HCT116 (cell line): ENCODE measurements around the gene TTC32. TPM values are rescaled to one million over a fixed set of nuclear protein-coding genes. Genes with fewer than 3 reads are reported as not detected.

ENCODE experiments used
- ATAC-seq: fragments of 200-7000 bp; cut with Tn5 transposase; 2 replicates; pipeline ENCODE4 v1.9.1; 2020; ENCODE audit warnings: mild to moderate bottlenecking, moderate library complexity
- BruUV-seq: library from RNA; stranded (reverse); fragments of 400-500 nt; replicated peaks from 2 replicates; lab custom pipeline; 2021; lab: Mats Ljungman, UMichigan
- CTCF ChIA-PET: fragments of 300-600 bp; sonication (Branson Sonifier 250); formaldehyde crosslinking; loops from one replicate; lab custom pipeline; 2021; ENCODE audit warnings: antibody characterized with exemption; lab: Charles Lee
- POLR2A ChIA-PET: fragments of 300-600, 350-600 bp; sonication (Branson Sonifier 250); formaldehyde crosslinking; loops from one replicate; lab custom pipeline; 2021; ENCODE audit warnings: antibody characterized with exemption; lab: Charles Lee
- RAD21 ChIA-PET, 2 experiments: fragments of 300-600 bp; sonication (Branson Sonifier 250); formaldehyde crosslinking; loops; one replicate each; lab custom pipeline; 2023; ENCODE audit warnings: low total read pairs in 2 of 2; ENCODE audit not compliant: uncharacterized antibody in 2 of 2, unreplicated experiment in 2 of 2, low non-redundant PET in 1 of 2; lab: Charles Lee
- DNase-seq: peaks from one replicate; pipeline ENCODE4 v3.0.0-alpha.2; 2010; ENCODE audit warnings: low read depth, low spot score
- H2AFZ ChIP-seq: fragments of 200-600 bp; shearing (Covaris generic), sonication (generic); 2 replicates; pipeline ENCODE4 v1.6.1; 2017; ENCODE audit warnings: low read depth, mixed run types, mixed read lengths, antibody characterized with exemption, low read length; ENCODE audit not compliant: poor library complexity, severe bottlenecking
- H3K27ac ChIP-seq: 2 replicates; pipeline ENCODE4 v1.5.1; 2012; ENCODE audit warnings: low read depth, low read length
- H3K27me3 ChIP-seq: fragments of 200-600 bp; sonication (generic); 2 replicates; pipeline ENCODE4 v1.6.1; 2016; ENCODE audit warnings: mixed run types, low read length, mixed read lengths; ENCODE audit not compliant: insufficient read depth
- H3K36me3 ChIP-seq, 2 experiments: fragments of 200-500 bp in 1 of 2; fragments of 200-600 bp in 1 of 2; sonication (Bioruptor generic) in 1 of 2; sonication (generic) in 1 of 2; 2 replicates each; pipeline versions ENCODE4 v1.5.1 to v1.6.1; 2014 to 2016; ENCODE audit warnings: low read length in 2 of 2, inconsistent platforms in 1 of 2, mixed read lengths in 1 of 2, mixed run types in 1 of 2; ENCODE audit not compliant: insufficient read depth in 2 of 2, control insufficient read depth in 1 of 2
- H3K4me1 ChIP-seq, 2 experiments: fragments of 200-600 bp in 1 of 2; sonication (generic) in 1 of 2; 2 replicates each; pipeline versions ENCODE4 v1.5.1 to v1.6.1; 2012 to 2017; ENCODE audit warnings: low read length in 2 of 2, inconsistent platforms in 1 of 2, mild to moderate bottlenecking in 1 of 2, mixed read lengths in 1 of 2, mixed run types in 1 of 2, moderate library complexity in 1 of 2; ENCODE audit not compliant: insufficient read depth in 2 of 2, control insufficient read depth in 1 of 2
- H3K4me2 ChIP-seq: fragments of 200-600 bp; sonication (generic); 2 replicates; pipeline ENCODE4 v1.6.1; 2017; ENCODE audit warnings: mixed run types, low read length, mixed read lengths
- H3K4me3 ChIP-seq, 2 experiments: fragments of 200-600 bp in 1 of 2; sonication (generic) in 1 of 2; replicated peaks in 1 of 2; 2 replicates each; pipeline ENCODE4 v1.5.1; 2011 to 2016; ENCODE audit warnings: low read length in 2 of 2, control low read depth in 1 of 2, low read depth in 1 of 2, mild to moderate bottlenecking in 1 of 2, mixed read lengths in 1 of 2, mixed run types in 1 of 2
- H3K79me2 ChIP-seq: fragments of 200-600 bp; sonication (generic); 2 replicates; pipeline ENCODE4 v1.6.1; 2017; ENCODE audit warnings: mild to moderate bottlenecking, mixed run types, low read length, moderate library complexity, mixed read lengths; ENCODE audit not compliant: insufficient read depth
- H3K9ac ChIP-seq: fragments of 200-600 bp; sonication (generic); 2 replicates; pipeline ENCODE4 v1.6.1; 2016; ENCODE audit warnings: low read length, mixed read lengths
- H3K9me2 ChIP-seq: fragments of 200-600 bp; sonication (generic), shearing (Covaris generic); 2 replicates; pipeline ENCODE4 v1.6.1; 2017; ENCODE audit warnings: mixed run types, mild to moderate bottlenecking, moderate library complexity; ENCODE audit not compliant: insufficient read depth
- H3K9me3 ChIP-seq, 2 experiments: fragments of 200-500 bp in 1 of 2; fragments of 200-600 bp in 1 of 2; sonication (Bioruptor generic) in 1 of 2; sonication (generic) in 1 of 2; 2 replicates each; pipeline ENCODE4 v1.6.1; 2014 to 2017; ENCODE audit warnings: low read length in 2 of 2, mixed read lengths in 2 of 2, inconsistent platforms in 1 of 2, low read depth in 1 of 2, mild to moderate bottlenecking in 1 of 2, mixed run types in 1 of 2, moderate library complexity in 1 of 2; ENCODE audit not compliant: control insufficient read depth in 1 of 2, insufficient read depth in 1 of 2
- H4K20me1 ChIP-seq: fragments of 200-600 bp; sonication (generic), shearing (Covaris generic); 2 replicates; pipeline ENCODE4 v1.6.1; 2017; ENCODE audit warnings: mixed run types, mild to moderate bottlenecking, moderate library complexity; ENCODE audit not compliant: insufficient read depth
- CEBPB ChIP-seq: IDR thresholded peaks from 2 replicates; pipeline ENCODE4 v1.6.1; 2012; ENCODE audit warnings: low read depth
- ELF1 ChIP-seq: IDR thresholded peaks from 2 replicates; pipeline ENCODE4 v1.6.1; 2012; ENCODE audit warnings: low read depth, borderline replicate concordance
- POLR2A ChIP-seq: IDR thresholded peaks from 2 replicates; pipeline ENCODE4 v1.7.0; 2011; ENCODE audit warnings: borderline replicate concordance; ENCODE audit not compliant: insufficient read depth, insufficient read length; ENCODE audit errors: extremely low read depth
- SIN3A ChIP-seq: IDR thresholded peaks from 2 replicates; pipeline ENCODE4 v1.6.1; 2012; ENCODE audit warnings: low read depth
- SRF ChIP-seq: IDR thresholded peaks from 2 replicates; pipeline ENCODE4 v1.6.1; 2012; ENCODE audit warnings: low read depth
- ZBTB33 ChIP-seq: IDR thresholded peaks from 2 replicates; pipeline ENCODE4 v1.6.1; 2011; ENCODE audit warnings: mild to moderate bottlenecking, low read length, moderate library complexity; ENCODE audit not compliant: insufficient replicate concordance; ENCODE audit errors: extremely low read depth
- intact Hi-C: fragments of 100-400 bp; cut with micrococcal nuclease; formaldehyde crosslinking; loops from 2 replicates; pipeline ENCODE4 v1.10.0; 2022
- total RNA-seq: library from RNA; stranded (reverse); gene quantifications from one replicate; pipeline ENCODE4 v1.2.1, GENCODE V29; 2021; ENCODE audit not compliant: unreplicated experiment
- TF ChIP-seq, protein P1 (sequence below): IDR thresholded peaks from 2 replicates; pipeline ENCODE4 v1.6.1; 2012
- TF ChIP-seq, protein P2 (sequence below): IDR thresholded peaks from 2 replicates; pipeline ENCODE4 v1.6.1; 2012; ENCODE audit warnings: low read depth

The TTC32 gene
- total RNA-seq, 1 experiment from 2014 or later = 6.3 TPM

DNA sequence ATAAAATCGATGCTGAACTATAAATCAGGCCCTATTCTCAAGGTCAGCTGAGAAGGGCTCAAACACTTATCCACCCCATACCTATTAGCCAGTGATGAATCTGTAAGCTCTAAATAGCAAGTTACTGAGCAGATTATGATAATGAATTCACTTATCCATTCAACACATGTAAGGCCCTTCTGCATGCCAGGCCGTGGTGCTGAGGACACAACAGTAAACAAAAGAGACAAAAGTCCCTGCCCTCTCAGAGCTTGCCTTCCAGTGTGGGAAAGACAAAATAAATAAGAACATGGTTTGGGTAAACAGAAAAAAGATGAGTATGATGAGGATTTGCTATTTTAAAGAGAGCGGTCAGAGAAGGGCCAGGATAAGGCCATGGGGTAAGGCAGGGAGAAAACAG, 11.7 kb downstream of the TTC32 start:
- H3K27ac ChIP-seq = no peak overlapping the region
- H3K9ac ChIP-seq = no peak overlapping the region
- no peaks in the 10 kb centered on the region for H3K79me2 ChIP-seq
- no peaks in the 10 kb centered on the region for H3K9me3 ChIP-seq
- ChIA-PET RAD21 (no interaction called here), POLR2A (no interaction called here), CTCF (no interaction called here)
- ATAC-seq (no peak), DNase-seq (no peak)
- no peak overlapping the region for H3K4me2 ChIP-seq
- H2AFZ ChIP-seq = no peak overlapping the region
- intact Hi-C loops = no loop called here
- H3K9me2 ChIP-seq = no peaks in the 10 kb centered on the region
- no TSS peak for BruUV-seq
- H3K27me3 ChIP-seq = no peaks in the 10 kb centered on the region
- H3K36me3 ChIP-seq = no peaks in the 10 kb centered on the region
- no peaks in the 10 kb centered on the region for H3K4me1 ChIP-seq
- TF ChIP-seq, protein P1, sequence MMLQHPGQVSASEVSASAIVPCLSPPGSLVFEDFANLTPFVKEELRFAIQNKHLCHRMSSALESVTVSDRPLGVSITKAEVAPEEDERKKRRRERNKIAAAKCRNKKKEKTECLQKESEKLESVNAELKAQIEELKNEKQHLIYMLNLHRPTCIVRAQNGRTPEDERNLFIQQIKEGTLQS = no peak
- TF ChIP-seq, protein P2, sequence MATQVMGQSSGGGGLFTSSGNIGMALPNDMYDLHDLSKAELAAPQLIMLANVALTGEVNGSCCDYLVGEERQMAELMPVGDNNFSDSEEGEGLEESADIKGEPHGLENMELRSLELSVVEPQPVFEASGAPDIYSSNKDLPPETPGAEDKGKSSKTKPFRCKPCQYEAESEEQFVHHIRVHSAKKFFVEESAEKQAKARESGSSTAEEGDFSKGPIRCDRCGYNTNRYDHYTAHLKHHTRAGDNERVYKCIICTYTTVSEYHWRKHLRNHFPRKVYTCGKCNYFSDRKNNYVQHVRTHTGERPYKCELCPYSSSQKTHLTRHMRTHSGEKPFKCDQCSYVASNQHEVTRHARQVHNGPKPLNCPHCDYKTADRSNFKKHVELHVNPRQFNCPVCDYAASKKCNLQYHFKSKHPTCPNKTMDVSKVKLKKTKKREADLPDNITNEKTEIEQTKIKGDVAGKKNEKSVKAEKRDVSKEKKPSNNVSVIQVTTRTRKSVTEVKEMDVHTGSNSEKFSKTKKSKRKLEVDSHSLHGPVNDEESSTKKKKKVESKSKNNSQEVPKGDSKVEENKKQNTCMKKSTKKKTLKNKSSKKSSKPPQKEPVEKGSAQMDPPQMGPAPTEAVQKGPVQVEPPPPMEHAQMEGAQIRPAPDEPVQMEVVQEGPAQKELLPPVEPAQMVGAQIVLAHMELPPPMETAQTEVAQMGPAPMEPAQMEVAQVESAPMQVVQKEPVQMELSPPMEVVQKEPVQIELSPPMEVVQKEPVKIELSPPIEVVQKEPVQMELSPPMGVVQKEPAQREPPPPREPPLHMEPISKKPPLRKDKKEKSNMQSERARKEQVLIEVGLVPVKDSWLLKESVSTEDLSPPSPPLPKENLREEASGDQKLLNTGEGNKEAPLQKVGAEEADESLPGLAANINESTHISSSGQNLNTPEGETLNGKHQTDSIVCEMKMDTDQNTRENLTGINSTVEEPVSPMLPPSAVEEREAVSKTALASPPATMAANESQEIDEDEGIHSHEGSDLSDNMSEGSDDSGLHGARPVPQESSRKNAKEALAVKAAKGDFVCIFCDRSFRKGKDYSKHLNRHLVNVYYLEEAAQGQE = no peak
- TF ChIP-seq SIN3A (no peak), SRF (no peak), CEBPB (no peak), ZBTB33 (no peak), POLR2A (no peak), ELF1 (no peak)
- H3K4me3 ChIP-seq = no peak overlapping the region
- H4K20me1 ChIP-seq = no peaks in the 10 kb centered on the region
